ENCODE data around the gene ACTR1A. TPM values are rescaled to one million over a fixed set of nuclear protein-coding genes. Genes with fewer than 3 reads are reported as not detected.

The ACTR1A gene
- polyA plus RNA-seq, 1 experiment = 164 TPM

GRCh38 chr10:102463983-102464382 is 38.5 kb downstream of the ACTR1A start:
- H3K27me3 ChIP-seq (ENCODE audit: control insufficient read depth, insufficient read depth, low read length) = peaks cover 8% of the 10 kb centered on the region
- no peak for TF ChIP-seq CTCF (IDR thresholded peaks at IDR 0.05; ENCODE audit: low read depth, low read length)
- CTCF ChIA-PET = interaction anchor here (1.5 kb wide), 1 partner anchor 64 kb away, joined by 3 read pairs; no protein-coding TSS in a partner anchor
- H3K9me3 ChIP-seq (ENCODE audit: control insufficient read depth, insufficient read depth, low read length) = no peaks in the 10 kb centered on the region
- POLR2A ChIA-PET = no interaction called here
- no peak overlapping the region for H3K27ac ChIP-seq (ENCODE audit: low read depth, low read length)
- H3K4me3 ChIP-seq (ENCODE audit: low read depth, low read length) = no peak overlapping the region
- no peak for DNase-seq (ENCODE audit: low read depth, low spot score)

- TF ChIP-seq CTCF (IDR thresholded peaks at IDR 0.05; ENCODE audit: low read depth, low read length) = no peak
- Histone ChIP-seq H3K27me3 (ENCODE audit: control insufficient read depth, insufficient read depth, low read length) (peaks cover 8% of the 10 kb centered on the region), H3K27ac (ENCODE audit: low read depth, low read length) (no peak overlapping the region), H3K9me3 (ENCODE audit: control insufficient read depth, insufficient read depth, low read length) (no peaks in the 10 kb centered on the region), H3K4me3 (ENCODE audit: low read depth, low read length) (no peak overlapping the region)
- DNase-seq (ENCODE audit: low read depth, low spot score) = no peak
- ChIA-PET POLR2A (no interaction called here), CTCF (interaction anchor here (0.5 to 1.5 kb wide), 5 partner anchors 13 to 681 kb away, joined by 3 to 4 read pairs (median 3); no protein-coding TSS in a partner anchor)
These were observed 39.9 kb downstream of the ACTR1A start for GRCh38 chr10:102462512-102463054.

GRCh38 chr10:102461187-102462054 is 41.1 kb downstream of the ACTR1A start:
- no peaks in the 10 kb centered on the region for H3K9me3 ChIP-seq (ENCODE audit: control insufficient read depth, insufficient read depth, low read length)
- CTCF ChIA-PET = interaction anchor here (0.6 to 1.3 kb wide), 4 partner anchors 12 to 76 kb away, joined by 3 to 6 read pairs (median 5); no protein-coding TSS in a partner anchor
- peaks cover 8% of the 10 kb centered on the region for H3K27me3 ChIP-seq (ENCODE audit: control insufficient read depth, insufficient read depth, low read length)
- no peak overlapping the region for H3K27ac ChIP-seq (ENCODE audit: low read depth, low read length)
- DNase-seq (ENCODE audit: low read depth, low spot score) = no peak
- POLR2A ChIA-PET = interaction anchor here (0.7 kb wide), 1 partner anchor 55 kb away, joined by 3 read pairs; no protein-coding TSS in a partner anchor
- no peak for TF ChIP-seq CTCF (IDR thresholded peaks at IDR 0.05; ENCODE audit: low read depth, low read length)
- H3K4me3 ChIP-seq (ENCODE audit: low read depth, low read length) = peak overlapping the region; percentile 64

- no peak for TF ChIP-seq CTCF (IDR thresholded peaks at IDR 0.05; ENCODE audit: low read depth, low read length)
These were observed 41.7 kb downstream of the ACTR1A start for GRCh38 chr10:102460836-102461186.

GRCh38 chr10:102458656-102459055 is 43.9 kb downstream of the ACTR1A start:
- no peak overlapping the region for H3K27ac ChIP-seq (ENCODE audit: low read depth, low read length)
- ChIA-PET CTCF (no interaction called here), POLR2A (no interaction called here)
- H3K27me3 ChIP-seq (ENCODE audit: control insufficient read depth, insufficient read depth, low read length) = peaks cover 6% of the 10 kb centered on the region
- TF ChIP-seq CTCF (IDR thresholded peaks at IDR 0.05; ENCODE audit: low read depth, low read length) = no peak
- DNase-seq (ENCODE audit: low read depth, low spot score) = no peak
- no peak overlapping the region for H3K4me3 ChIP-seq (ENCODE audit: low read depth, low read length)
- H3K9me3 ChIP-seq (ENCODE audit: control insufficient read depth, insufficient read depth, low read length) = no peaks in the 10 kb centered on the region

More at GRCh38 chr10:102460836-102461186, 41.7 kb downstream of the ACTR1A start:
- H3K27me3 ChIP-seq (ENCODE audit: control insufficient read depth, insufficient read depth, low read length) = peaks cover 8% of the 10 kb centered on the region
- peak overlapping the region; percentile 64 for H3K4me3 ChIP-seq (ENCODE audit: low read depth, low read length)
- H3K9me3 ChIP-seq (ENCODE audit: control insufficient read depth, insufficient read depth, low read length) = no peaks in the 10 kb centered on the region
- no peak for DNase-seq (ENCODE audit: low read depth, low spot score)
- H3K27ac ChIP-seq (ENCODE audit: low read depth, low read length) = no peak overlapping the region
- ChIA-PET POLR2A (no interaction called here), CTCF (interaction anchor here (0.8 to 1.3 kb wide), 2 partner anchors 12 to 18 kb away, joined by 3 to 6 read pairs; no protein-coding TSS in a partner anchor)

Measured in AG04450 (cell line).